WTC11 (cell line): Measurements from ENCODE around the gene PIK3R4. TPM values are rescaled to one million over a fixed set of nuclear protein-coding genes. Genes with fewer than 3 reads are reported as not detected.

ENCODE experiments used
- ATAC-seq: fragments of 200-7000 bp; cut with Tn5 transposase; 2 replicates; pipeline ENCODE4 v1.10.0; 2021; ENCODE audit warnings: mild to moderate bottlenecking, moderate library complexity
- CTCF ChIA-PET: fragments of 300-600 bp; sonication (Branson Sonifier 250); formaldehyde crosslinking; loops from one replicate; lab custom pipeline; 2021; ENCODE audit warnings: antibody characterized with exemption; lab: Charles Lee
- POLR2A ChIA-PET: fragments of 350-600 bp; sonication (Branson Sonifier 250); formaldehyde crosslinking; loops from one replicate; lab custom pipeline; 2021; ENCODE audit warnings: antibody characterized with exemption; lab: Charles Lee
- DNase-seq: peaks from one replicate; pipeline ENCODE4 v3.0.0; 2021; ENCODE audit warnings: low spot score
- H3K27ac Mint-ChIP-seq: 2 replicates; pipeline ENCODE4 v1.8.0; 2021; ENCODE audit warnings: mixed read lengths
- H3K27me3 Mint-ChIP-seq: 2 replicates; pipeline ENCODE4 v1.8.0; 2021; ENCODE audit warnings: low read depth, mild to moderate bottlenecking, moderate library complexity, mixed read lengths
- H3K36me3 Mint-ChIP-seq: 2 replicates; pipeline ENCODE4 v1.8.0; 2021; ENCODE audit warnings: mixed read lengths
- H3K4me1 Mint-ChIP-seq: 2 replicates; pipeline ENCODE4 v1.8.0; 2022; ENCODE audit warnings: mixed read lengths
- H3K4me3 Mint-ChIP-seq: 2 replicates; pipeline ENCODE4 v1.8.0; 2021; ENCODE audit warnings: mild to moderate bottlenecking, moderate library complexity, mixed read lengths
- H3K9me3 Mint-ChIP-seq: 2 replicates; pipeline ENCODE4 v1.8.0; 2021; ENCODE audit warnings: mixed read lengths
- CBFB ChIP-seq: sonication (generic); formaldehyde crosslinking; IDR thresholded peaks from 2 replicates; pipeline ENCODE4 v1.8.1; 2022; ENCODE audit warnings: mild to moderate bottlenecking, low read depth, missing genetic modification reagents
- EMX1 ChIP-seq: fragments of 250-450 bp; sonication (Bioruptor Pico); IDR thresholded peaks from 2 replicates; pipeline ENCODE4 v1.8.0; 2021; ENCODE audit warnings: mild to moderate bottlenecking
- FOXJ3 ChIP-seq: sonication (generic); formaldehyde crosslinking; IDR thresholded peaks from 2 replicates; pipeline ENCODE4 v1.9.0; 2021; ENCODE audit warnings: missing genetic modification reagents, mild to moderate bottlenecking, borderline replicate concordance
- GABPB1 ChIP-seq: sonication (generic); formaldehyde crosslinking; IDR thresholded peaks from 2 replicates; pipeline ENCODE4 v1.8.1; 2023; ENCODE audit warnings: mild to moderate bottlenecking, missing genetic modification reagents
- GTF2I ChIP-seq: fragments of 250-450 bp; sonication (Bioruptor Pico); conservative IDR thresholded peaks from 2 replicates; pipeline ENCODE4 v1.4.0; 2021; ENCODE audit warnings: mild to moderate bottlenecking
- NFYB ChIP-seq: sonication (generic); formaldehyde crosslinking; conservative IDR thresholded peaks from 2 replicates; pipeline ENCODE4 v1.8.0; 2022; ENCODE audit warnings: low read depth, missing genetic modification reagents
- NR3C1 ChIP-seq: sonication (generic); formaldehyde crosslinking; conservative IDR thresholded peaks from 2 replicates; pipeline ENCODE4 v1.8.1; 2023; ENCODE audit warnings: low read depth, mild to moderate bottlenecking, missing genetic modification reagents
- RORB ChIP-seq: fragments of 250-450 bp; sonication (Bioruptor Pico); IDR thresholded peaks from 2 replicates; pipeline ENCODE4 v1.9.0; 2021; ENCODE audit warnings: mild to moderate bottlenecking
- SP1 ChIP-seq: sonication (generic); formaldehyde crosslinking; conservative IDR thresholded peaks from 2 replicates; pipeline ENCODE4 v1.8.1; 2022; ENCODE audit warnings: missing genetic modification reagents
- ZNF138 ChIP-seq: sonication (generic); formaldehyde crosslinking; conservative IDR thresholded peaks from 2 replicates; pipeline ENCODE4 v1.8.1; 2022; ENCODE audit warnings: mild to moderate bottlenecking, moderate library complexity, missing genetic modification reagents
- ZNF263 ChIP-seq: sonication (generic); formaldehyde crosslinking; IDR thresholded peaks from 2 replicates; pipeline ENCODE4 v1.8.1; 2022; ENCODE audit warnings: low read depth, mild to moderate bottlenecking, moderate library complexity, missing genetic modification reagents
- ZNF416 ChIP-seq: fragments of 250-450 bp; sonication (Bioruptor Pico); IDR thresholded peaks from 2 replicates; pipeline ENCODE4 v1.9.0; 2021; ENCODE audit warnings: mild to moderate bottlenecking, inconsistent platforms
- ZNF423 ChIP-seq: fragments of 250-450 bp; sonication (Bioruptor Pico); IDR thresholded peaks from 2 replicates; pipeline ENCODE4 v2.1.2; 2022; ENCODE audit warnings: mild to moderate bottlenecking, moderate library complexity
- total RNA-seq: library from RNA; stranded (reverse); gene quantifications from 3 replicates; pipeline ENCODE4 v1.2.3, GENCODE V29; 2021
- TF ChIP-seq, protein P1 (sequence below): fragments of 250-450 bp; sonication (Bioruptor Pico); IDR thresholded peaks from 2 replicates; pipeline ENCODE4 v1.9.0; 2021; ENCODE audit warnings: mild to moderate bottlenecking
- TF ChIP-seq, protein P2 (sequence below): sonication (generic); formaldehyde crosslinking; IDR thresholded peaks from 2 replicates; pipeline ENCODE4 v1.8.1; 2022; ENCODE audit warnings: mild to moderate bottlenecking, moderate library complexity, missing genetic modification reagents
- TF ChIP-seq, protein P3 (sequence below): sonication (generic); formaldehyde crosslinking; IDR thresholded peaks from 2 replicates; pipeline ENCODE4 v1.8.0; 2022; ENCODE audit warnings: mild to moderate bottlenecking, missing genetic modification reagents
- TF ChIP-seq, protein P4 (sequence below): fragments of 250-450 bp; sonication (Bioruptor Pico); IDR thresholded peaks from 2 replicates; pipeline ENCODE4 v2.1.2; 2022; ENCODE audit warnings: mild to moderate bottlenecking, moderate library complexity
- TF ChIP-seq, protein P5 (sequence below): sonication (generic); formaldehyde crosslinking; IDR thresholded peaks from 2 replicates; pipeline ENCODE4 v1.8.1; 2023; ENCODE audit warnings: mild to moderate bottlenecking, missing genetic modification reagents
- TF ChIP-seq, protein P6 (sequence below): sonication (generic); formaldehyde crosslinking; IDR thresholded peaks from 2 replicates; pipeline ENCODE4 v1.8.1; 2023; ENCODE audit warnings: mild to moderate bottlenecking, missing genetic modification reagents, borderline replicate concordance
- TF ChIP-seq, protein P7 (sequence below): sonication (generic); formaldehyde crosslinking; IDR thresholded peaks from 2 replicates; pipeline ENCODE4 v1.8.1; 2022; ENCODE audit warnings: low read depth, missing genetic modification reagents, borderline replicate concordance
- TF ChIP-seq, protein P8 (sequence below): sonication (generic); formaldehyde crosslinking; IDR thresholded peaks from 2 replicates; pipeline ENCODE4 v1.8.0; 2022; ENCODE audit warnings: mild to moderate bottlenecking, missing genetic modification reagents

The PIK3R4 gene
- total RNA-seq, 1 experiment from 2014 or later: 41.5 TPM

DNA sequence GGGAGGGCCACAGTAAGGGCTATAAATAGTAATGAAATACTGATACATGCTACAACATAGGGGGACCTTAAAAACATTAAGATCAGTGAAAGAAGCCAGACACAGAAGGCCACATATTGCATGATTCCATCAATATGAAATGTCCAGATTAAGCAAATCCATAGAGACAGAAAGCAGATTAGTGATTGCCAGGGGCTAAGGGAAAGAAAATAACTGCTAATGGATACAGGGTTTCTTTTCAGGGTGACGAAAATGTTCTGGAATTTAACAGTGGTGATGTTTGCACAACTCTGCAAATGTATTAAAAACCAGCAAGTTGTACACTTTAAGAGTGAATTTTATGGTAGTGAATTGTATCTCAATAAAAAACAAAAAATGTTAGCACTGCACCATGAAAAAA, 37.0 kb downstream of the PIK3R4 start (continued):
- TF ChIP-seq, protein P1, sequence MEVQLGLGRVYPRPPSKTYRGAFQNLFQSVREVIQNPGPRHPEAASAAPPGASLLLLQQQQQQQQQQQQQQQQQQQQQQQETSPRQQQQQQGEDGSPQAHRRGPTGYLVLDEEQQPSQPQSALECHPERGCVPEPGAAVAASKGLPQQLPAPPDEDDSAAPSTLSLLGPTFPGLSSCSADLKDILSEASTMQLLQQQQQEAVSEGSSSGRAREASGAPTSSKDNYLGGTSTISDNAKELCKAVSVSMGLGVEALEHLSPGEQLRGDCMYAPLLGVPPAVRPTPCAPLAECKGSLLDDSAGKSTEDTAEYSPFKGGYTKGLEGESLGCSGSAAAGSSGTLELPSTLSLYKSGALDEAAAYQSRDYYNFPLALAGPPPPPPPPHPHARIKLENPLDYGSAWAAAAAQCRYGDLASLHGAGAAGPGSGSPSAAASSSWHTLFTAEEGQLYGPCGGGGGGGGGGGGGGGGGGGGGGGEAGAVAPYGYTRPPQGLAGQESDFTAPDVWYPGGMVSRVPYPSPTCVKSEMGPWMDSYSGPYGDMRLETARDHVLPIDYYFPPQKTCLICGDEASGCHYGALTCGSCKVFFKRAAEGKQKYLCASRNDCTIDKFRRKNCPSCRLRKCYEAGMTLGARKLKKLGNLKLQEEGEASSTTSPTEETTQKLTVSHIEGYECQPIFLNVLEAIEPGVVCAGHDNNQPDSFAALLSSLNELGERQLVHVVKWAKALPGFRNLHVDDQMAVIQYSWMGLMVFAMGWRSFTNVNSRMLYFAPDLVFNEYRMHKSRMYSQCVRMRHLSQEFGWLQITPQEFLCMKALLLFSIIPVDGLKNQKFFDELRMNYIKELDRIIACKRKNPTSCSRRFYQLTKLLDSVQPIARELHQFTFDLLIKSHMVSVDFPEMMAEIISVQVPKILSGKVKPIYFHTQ (CRISPR knock-in tag): no peak
- TF ChIP-seq, protein P2, sequence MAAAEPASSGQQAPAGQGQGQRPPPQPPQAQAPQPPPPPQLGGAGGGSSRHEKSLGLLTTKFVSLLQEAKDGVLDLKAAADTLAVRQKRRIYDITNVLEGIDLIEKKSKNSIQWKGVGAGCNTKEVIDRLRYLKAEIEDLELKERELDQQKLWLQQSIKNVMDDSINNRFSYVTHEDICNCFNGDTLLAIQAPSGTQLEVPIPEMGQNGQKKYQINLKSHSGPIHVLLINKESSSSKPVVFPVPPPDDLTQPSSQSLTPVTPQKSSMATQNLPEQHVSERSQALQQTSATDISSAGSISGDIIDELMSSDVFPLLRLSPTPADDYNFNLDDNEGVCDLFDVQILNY (CRISPR knock-in tag): no peak
- TF ChIP-seq, protein P3, sequence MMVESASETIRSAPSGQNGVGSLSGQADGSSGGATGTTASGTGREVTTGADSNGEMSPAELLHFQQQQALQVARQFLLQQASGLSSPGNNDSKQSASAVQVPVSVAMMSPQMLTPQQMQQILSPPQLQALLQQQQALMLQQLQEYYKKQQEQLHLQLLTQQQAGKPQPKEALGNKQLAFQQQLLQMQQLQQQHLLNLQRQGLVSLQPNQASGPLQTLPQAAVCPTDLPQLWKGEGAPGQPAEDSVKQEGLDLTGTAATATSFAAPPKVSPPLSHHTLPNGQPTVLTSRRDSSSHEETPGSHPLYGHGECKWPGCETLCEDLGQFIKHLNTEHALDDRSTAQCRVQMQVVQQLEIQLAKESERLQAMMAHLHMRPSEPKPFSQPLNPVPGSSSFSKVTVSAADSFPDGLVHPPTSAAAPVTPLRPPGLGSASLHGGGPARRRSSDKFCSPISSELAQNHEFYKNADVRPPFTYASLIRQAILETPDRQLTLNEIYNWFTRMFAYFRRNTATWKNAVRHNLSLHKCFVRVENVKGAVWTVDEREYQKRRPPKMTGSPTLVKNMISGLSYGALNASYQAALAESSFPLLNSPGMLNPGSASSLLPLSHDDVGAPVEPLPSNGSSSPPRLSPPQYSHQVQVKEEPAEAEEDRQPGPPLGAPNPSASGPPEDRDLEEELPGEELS: no peak
- TF ChIP-seq, protein P4, sequence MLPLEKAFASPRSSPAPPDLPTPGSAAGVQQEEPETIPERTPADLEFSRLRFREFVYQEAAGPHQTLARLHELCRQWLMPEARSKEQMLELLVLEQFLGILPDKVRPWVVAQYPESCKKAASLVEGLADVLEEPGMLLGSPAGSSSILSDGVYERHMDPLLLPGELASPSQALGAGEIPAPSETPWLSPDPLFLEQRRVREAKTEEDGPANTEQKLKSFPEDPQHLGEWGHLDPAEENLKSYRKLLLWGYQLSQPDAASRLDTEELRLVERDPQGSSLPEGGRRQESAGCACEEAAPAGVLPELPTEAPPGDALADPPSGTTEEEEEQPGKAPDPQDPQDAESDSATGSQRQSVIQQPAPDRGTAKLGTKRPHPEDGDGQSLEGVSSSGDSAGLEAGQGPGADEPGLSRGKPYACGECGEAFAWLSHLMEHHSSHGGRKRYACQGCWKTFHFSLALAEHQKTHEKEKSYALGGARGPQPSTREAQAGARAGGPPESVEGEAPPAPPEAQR (CRISPR knock-in tag): no peak
- TF ChIP-seq ZNF138 (CRISPR knock-in tag): no peak
- TF ChIP-seq SP1: no peak
- TF ChIP-seq NR3C1: no peak
- no peak for TF ChIP-seq CBFB (CRISPR knock-in tag)
- no peak for TF ChIP-seq NFYB
- TF ChIP-seq, protein P5, sequence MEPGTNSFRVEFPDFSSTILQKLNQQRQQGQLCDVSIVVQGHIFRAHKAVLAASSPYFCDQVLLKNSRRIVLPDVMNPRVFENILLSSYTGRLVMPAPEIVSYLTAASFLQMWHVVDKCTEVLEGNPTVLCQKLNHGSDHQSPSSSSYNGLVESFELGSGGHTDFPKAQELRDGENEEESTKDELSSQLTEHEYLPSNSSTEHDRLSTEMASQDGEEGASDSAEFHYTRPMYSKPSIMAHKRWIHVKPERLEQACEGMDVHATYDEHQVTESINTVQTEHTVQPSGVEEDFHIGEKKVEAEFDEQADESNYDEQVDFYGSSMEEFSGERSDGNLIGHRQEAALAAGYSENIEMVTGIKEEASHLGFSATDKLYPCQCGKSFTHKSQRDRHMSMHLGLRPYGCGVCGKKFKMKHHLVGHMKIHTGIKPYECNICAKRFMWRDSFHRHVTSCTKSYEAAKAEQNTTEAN (CRISPR knock-in tag): no peak
- no peak for TF ChIP-seq EMX1 (CRISPR knock-in tag)
- TF ChIP-seq RORB (CRISPR knock-in tag): no peak

DNA sequence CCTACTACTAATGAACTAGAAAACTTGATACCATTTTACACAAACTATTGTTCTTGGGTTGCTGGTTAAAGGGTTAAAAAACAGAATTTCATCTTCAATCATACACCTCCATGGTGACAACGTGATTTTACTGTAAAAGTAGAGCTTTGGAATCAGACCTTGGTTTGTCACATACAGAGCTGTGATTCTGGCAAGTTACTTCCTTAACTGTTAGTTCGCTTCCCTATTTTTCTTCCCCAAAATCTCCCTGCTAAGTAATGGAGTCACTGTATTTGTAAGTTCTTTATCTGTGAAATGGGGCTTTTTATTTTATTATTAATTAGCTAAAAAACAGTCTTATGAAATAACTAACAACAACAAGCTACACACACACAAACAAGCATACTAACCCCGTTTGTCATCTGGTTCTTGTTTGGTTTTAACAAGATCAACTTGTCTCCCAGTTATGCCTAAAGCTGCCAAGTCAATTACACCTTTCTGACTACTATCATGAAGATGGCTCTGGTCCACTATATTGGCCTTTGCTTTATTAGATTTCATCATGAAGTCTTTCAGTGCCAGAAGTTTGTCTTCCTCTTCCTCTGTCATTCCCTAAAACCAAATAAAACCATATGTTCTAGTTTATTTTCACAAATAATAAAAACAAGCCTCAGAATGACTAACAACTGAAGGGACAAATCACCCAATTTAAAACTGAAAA, 38.6 kb downstream of the PIK3R4 start:
- Mint-ChIP-seq H3K4me3 (no peak overlapping the region), H3K36me3 (peaks cover 33% of the 10 kb centered on the region), H3K9me3 (no peaks in the 10 kb centered on the region), H3K27ac (no peak overlapping the region), H3K4me1 (no peaks in the 10 kb centered on the region), H3K27me3 (no peaks in the 10 kb centered on the region)
- DNase-seq (no peak), ATAC-seq (no peak)
- CTCF ChIA-PET: no interaction called here
- POLR2A ChIA-PET: no interaction called here
- no peak for TF ChIP-seq FOXJ3 (CRISPR knock-in tag)
- TF ChIP-seq ZNF263 (CRISPR knock-in tag): no peak
- TF ChIP-seq GABPB1 (CRISPR knock-in tag): no peak
- TF ChIP-seq GTF2I (CRISPR knock-in tag): no peak
- no peak for TF ChIP-seq ZNF423
- TF ChIP-seq, protein P6, sequence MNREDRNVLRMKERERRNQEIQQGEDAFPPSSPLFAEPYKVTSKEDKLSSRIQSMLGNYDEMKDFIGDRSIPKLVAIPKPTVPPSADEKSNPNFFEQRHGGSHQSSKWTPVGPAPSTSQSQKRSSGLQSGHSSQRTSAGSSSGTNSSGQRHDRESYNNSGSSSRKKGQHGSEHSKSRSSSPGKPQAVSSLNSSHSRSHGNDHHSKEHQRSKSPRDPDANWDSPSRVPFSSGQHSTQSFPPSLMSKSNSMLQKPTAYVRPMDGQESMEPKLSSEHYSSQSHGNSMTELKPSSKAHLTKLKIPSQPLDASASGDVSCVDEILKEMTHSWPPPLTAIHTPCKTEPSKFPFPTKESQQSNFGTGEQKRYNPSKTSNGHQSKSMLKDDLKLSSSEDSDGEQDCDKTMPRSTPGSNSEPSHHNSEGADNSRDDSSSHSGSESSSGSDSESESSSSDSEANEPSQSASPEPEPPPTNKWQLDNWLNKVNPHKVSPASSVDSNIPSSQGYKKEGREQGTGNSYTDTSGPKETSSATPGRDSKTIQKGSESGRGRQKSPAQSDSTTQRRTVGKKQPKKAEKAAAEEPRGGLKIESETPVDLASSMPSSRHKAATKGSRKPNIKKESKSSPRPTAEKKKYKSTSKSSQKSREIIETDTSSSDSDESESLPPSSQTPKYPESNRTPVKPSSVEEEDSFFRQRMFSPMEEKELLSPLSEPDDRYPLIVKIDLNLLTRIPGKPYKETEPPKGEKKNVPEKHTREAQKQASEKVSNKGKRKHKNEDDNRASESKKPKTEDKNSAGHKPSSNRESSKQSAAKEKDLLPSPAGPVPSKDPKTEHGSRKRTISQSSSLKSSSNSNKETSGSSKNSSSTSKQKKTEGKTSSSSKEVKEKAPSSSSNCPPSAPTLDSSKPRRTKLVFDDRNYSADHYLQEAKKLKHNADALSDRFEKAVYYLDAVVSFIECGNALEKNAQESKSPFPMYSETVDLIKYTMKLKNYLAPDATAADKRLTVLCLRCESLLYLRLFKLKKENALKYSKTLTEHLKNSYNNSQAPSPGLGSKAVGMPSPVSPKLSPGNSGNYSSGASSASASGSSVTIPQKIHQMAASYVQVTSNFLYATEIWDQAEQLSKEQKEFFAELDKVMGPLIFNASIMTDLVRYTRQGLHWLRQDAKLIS (CRISPR knock-in tag): no peak
- TF ChIP-seq, protein P7, sequence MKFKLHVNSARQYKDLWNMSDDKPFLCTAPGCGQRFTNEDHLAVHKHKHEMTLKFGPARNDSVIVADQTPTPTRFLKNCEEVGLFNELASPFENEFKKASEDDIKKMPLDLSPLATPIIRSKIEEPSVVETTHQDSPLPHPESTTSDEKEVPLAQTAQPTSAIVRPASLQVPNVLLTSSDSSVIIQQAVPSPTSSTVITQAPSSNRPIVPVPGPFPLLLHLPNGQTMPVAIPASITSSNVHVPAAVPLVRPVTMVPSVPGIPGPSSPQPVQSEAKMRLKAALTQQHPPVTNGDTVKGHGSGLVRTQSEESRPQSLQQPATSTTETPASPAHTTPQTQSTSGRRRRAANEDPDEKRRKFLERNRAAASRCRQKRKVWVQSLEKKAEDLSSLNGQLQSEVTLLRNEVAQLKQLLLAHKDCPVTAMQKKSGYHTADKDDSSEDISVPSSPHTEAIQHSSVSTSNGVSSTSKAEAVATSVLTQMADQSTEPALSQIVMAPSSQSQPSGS (CRISPR knock-in tag): no peak
- TF ChIP-seq ZNF416: no peak
- no peak for TF ChIP-seq RORB (CRISPR knock-in tag)
- TF ChIP-seq, protein P8, sequence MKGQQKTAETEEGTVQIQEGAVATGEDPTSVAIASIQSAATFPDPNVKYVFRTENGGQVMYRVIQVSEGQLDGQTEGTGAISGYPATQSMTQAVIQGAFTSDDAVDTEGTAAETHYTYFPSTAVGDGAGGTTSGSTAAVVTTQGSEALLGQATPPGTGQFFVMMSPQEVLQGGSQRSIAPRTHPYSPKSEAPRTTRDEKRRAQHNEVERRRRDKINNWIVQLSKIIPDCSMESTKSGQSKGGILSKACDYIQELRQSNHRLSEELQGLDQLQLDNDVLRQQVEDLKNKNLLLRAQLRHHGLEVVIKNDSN (CRISPR knock-in tag): no peak
